ENCODE measurements around the gene DDAH2. TPM values are rescaled to one million over a fixed set of nuclear protein-coding genes. Genes with fewer than 3 reads are reported as not detected.

Gene DDAH2
- total RNA-seq, 1 donor from 2014 or later, result 67.0 TPM

- ATAC-seq (peak; percentile 11 to 47), DNase-seq (peak; percentile 75)
- H3K27ac ChIP-seq, result peak overlapping the region; percentile 93
- peaks cover 55% of the 10 kb centered on the region for H3K4me1 ChIP-seq
- H3K9me3 ChIP-seq, result no peaks in the 10 kb centered on the region
- peak overlapping the region; percentile 86 for H3K4me3 ChIP-seq
- intact Hi-C loops (cut with DNase I), result loop anchor here (10.0 kb wide), 1 partner anchor 97 kb away; no protein-coding TSS in a partner anchor
- peaks cover 15% of the 10 kb centered on the region for H3K36me3 ChIP-seq
- TF ChIP-seq CTCF (IDR thresholded peaks at IDR 0.05), result peak; percentile 13
- H3K27me3 ChIP-seq (ENCODE audit: low read depth), result no peaks in the 10 kb centered on the region
Observed at GRCh38 chr6:31737991-31738979, 9.2 kb upstream of the DDAH2 start.

- H3K4me1 ChIP-seq, result peaks cover 63% of the 10 kb centered on the region
- H3K27ac ChIP-seq, result peak overlapping the region; percentile 93
- ATAC-seq (no peak), DNase-seq (no peak)
- intact Hi-C loops (cut with DNase I), result loop anchor here (10.0 kb wide), 1 partner anchor 97 kb away; no protein-coding TSS in a partner anchor
- TF ChIP-seq CTCF (IDR thresholded peaks at IDR 0.05), result no peak
- H3K27me3 ChIP-seq (ENCODE audit: low read depth), result no peaks in the 10 kb centered on the region
- peaks cover 23% of the 10 kb centered on the region for H3K36me3 ChIP-seq
- no peaks in the 10 kb centered on the region for H3K9me3 ChIP-seq
- H3K4me3 ChIP-seq, result peak overlapping the region; percentile 86
Observed at GRCh38 chr6:31737315-31737990, 8.4 kb upstream of the DDAH2 start.

- ATAC-seq, result no peak
- Histone ChIP-seq H3K36me3 (peaks cover 30% of the 10 kb centered on the region), H3K27ac (peak overlapping the region; percentile 93), H3K9me3 (no peaks in the 10 kb centered on the region), H3K4me3 (peak overlapping the region; percentile 86), H3K27me3 (ENCODE audit: low read depth) (no peaks in the 10 kb centered on the region), H3K4me1 (peaks cover 69% of the 10 kb centered on the region)
- no peak for DNase-seq
- intact Hi-C loops (cut with DNase I), result loop anchor here (10.0 kb wide), 1 partner anchor 98 kb away; no protein-coding TSS in a partner anchor
- TF ChIP-seq CTCF (IDR thresholded peaks at IDR 0.05), result no peak
Observed at GRCh38 chr6:31736768-31737314, 7.7 kb upstream of the DDAH2 start.

GRCh38 chr6:31736021-31736767 is 7.1 kb upstream of the DDAH2 start, which contains the start of gene CLIC1:
Gene CLIC1 (minus strand): TSS chr6:31736530. CDS start chr6:31736300, 230 bp downstream.
- Histone ChIP-seq H3K9me3 (no peaks in the 10 kb centered on the region), H3K4me3 (peak within 1 kb of the TSS; percentile 86), H3K4me1 (peaks cover 74% of the 10 kb centered on the region), H3K27ac (peak within 1 kb of the TSS; percentile 93), H3K27me3 (ENCODE audit: low read depth) (no peaks in the 10 kb centered on the region), H3K36me3 (peaks cover 32% of the 10 kb centered on the region)
- intact Hi-C loops (cut with DNase I), result loop anchor here (10.0 kb wide), 1 partner anchor 99 kb away; no protein-coding TSS in a partner anchor
- ATAC-seq, result peak; percentile 66 to 77
- peak; percentile 89 for DNase-seq
- TF ChIP-seq CTCF (IDR thresholded peaks at IDR 0.05), result no peak
